HEK293 (cell line): ENCODE measurements around the gene STK16.

ENCODE experiments used
- CTCF ChIA-PET: fragments of 350-600 bp; formaldehyde crosslinking; extraction: SDS; loops from one replicate; lab custom pipeline; 2021; ENCODE audit warnings: antibody characterized with exemption; lab: Yijun Ruan, JAX
- POLR2A ChIA-PET: fragments of 300-600 bp; formaldehyde crosslinking; extraction: SDS; loops from one replicate; lab custom pipeline; 2020; ENCODE audit warnings: antibody characterized with exemption, inconsistent platforms; lab: Yijun Ruan, JAX
- H3K27ac ChIP-seq: fragments of 200-500 bp; sonication (Bioruptor generic); 2 replicates; pipeline ENCODE4 v1.5.1; 2014; ENCODE audit warnings: low read depth, low read length, control low read depth, inconsistent platforms; ENCODE audit errors: extremely low read depth
- H3K36me3 ChIP-seq, 2 experiments: fragments of 200-500 bp in 1 of 2; sonication (Bioruptor generic) in 1 of 2; 1 replicate in 1 of 2; 2 replicates in 1 of 2; pipeline ENCODE4 v1.5.1; 2014 to 2017; ENCODE audit warnings: inconsistent platforms in 2 of 2, low read length in 2 of 2; ENCODE audit not compliant: control insufficient read depth in 2 of 2, insufficient read depth in 1 of 2
- H3K4me1 ChIP-seq: fragments of 200-500 bp; sonication (Bioruptor generic); 2 replicates; pipeline ENCODE4 v1.5.1; 2014; ENCODE audit warnings: mild to moderate bottlenecking, low read length, inconsistent platforms; ENCODE audit not compliant: control insufficient read depth, insufficient read depth
- H3K4me3 ChIP-seq: 2 replicates; pipeline ENCODE4 v1.5.1; 2011; ENCODE audit warnings: low read depth, mild to moderate bottlenecking, control low read depth, low read length, moderate library complexity
- H3K9me3 ChIP-seq: fragments of 200-500 bp; sonication (Bioruptor generic); 2 replicates; pipeline ENCODE4 v1.5.1; 2014; ENCODE audit warnings: low read depth, low read length, inconsistent platforms; ENCODE audit not compliant: control insufficient read depth, insufficient read depth
- GLI2 ChIP-seq: fragments of 450-650 bp; formaldehyde crosslinking; IDR thresholded peaks from 2 replicates; pipeline ENCODE4; 2017; ENCODE audit warnings: missing biosample characterization, missing genetic modification characterization, low read depth, borderline replicate concordance
- KLF16 ChIP-seq: fragments of 450-650 bp; formaldehyde crosslinking; IDR thresholded peaks from 2 replicates; pipeline ENCODE4 v1.5.1; 2017; ENCODE audit warnings: missing biosample characterization, missing genetic modification characterization
- ZBTB48 ChIP-seq: fragments of 450-650 bp; formaldehyde crosslinking; IDR thresholded peaks from 2 replicates; pipeline ENCODE4 v1.5.1; 2016; ENCODE audit warnings: missing biosample characterization, missing genetic modification characterization
- ZBTB7A ChIP-seq: fragments of 450-650 bp; formaldehyde crosslinking; IDR thresholded peaks from 2 replicates; pipeline ENCODE4 v1.5.1; 2016; ENCODE audit warnings: low read depth, missing biosample characterization, missing genetic modification characterization
- ZNF600 ChIP-seq: fragments of 450-650 bp; formaldehyde crosslinking; IDR thresholded peaks from 2 replicates; pipeline ENCODE4 v1.5.1; 2016; ENCODE audit warnings: missing biosample characterization, missing genetic modification characterization
- ZNF76 ChIP-seq: fragments of 450-650 bp; formaldehyde crosslinking; IDR thresholded peaks from 2 replicates; pipeline ENCODE4; 2016; ENCODE audit warnings: low read depth, missing biosample characterization, missing genetic modification characterization, borderline replicate concordance
- ZNF776 ChIP-seq: fragments of 450-650 bp; formaldehyde crosslinking; IDR thresholded peaks from 2 replicates; pipeline ENCODE4 v1.5.0; 2017; ENCODE audit warnings: missing biosample characterization, missing genetic modification characterization, borderline replicate concordance
- ZNF830 ChIP-seq: fragments of 450-650 bp; IDR thresholded peaks from 2 replicates; pipeline ENCODE4 v1.5.0; 2018; ENCODE audit warnings: missing biosample characterization, missing genetic modification characterization, low read depth, mild to moderate bottlenecking, moderate library complexity
- TF ChIP-seq, protein P1 (sequence below): fragments of 450-650 bp; formaldehyde crosslinking; conservative IDR thresholded peaks from 2 replicates; pipeline ENCODE4 v1.5.1; 2016; ENCODE audit warnings: low read depth, missing biosample characterization, missing genetic modification characterization
- TF ChIP-seq, protein P2 (sequence below): fragments of 450-650 bp; formaldehyde crosslinking; IDR thresholded peaks from 2 replicates; pipeline ENCODE4 v1.5.1; 2016; ENCODE audit warnings: missing biosample characterization, missing genetic modification characterization
- TF ChIP-seq, protein P3 (sequence below): fragments of 450-650 bp; formaldehyde crosslinking; IDR thresholded peaks from 2 replicates; pipeline ENCODE4 v1.5.1; 2016; ENCODE audit warnings: missing biosample characterization, missing genetic modification characterization
- TF ChIP-seq, protein P4 (sequence below): fragments of 450-650 bp; formaldehyde crosslinking; IDR thresholded peaks from 2 replicates; pipeline ENCODE4 v1.5.1; 2016; ENCODE audit warnings: missing biosample characterization, missing genetic modification characterization, borderline replicate concordance
- TF ChIP-seq, protein P5 (sequence below): fragments of 450-650 bp; formaldehyde crosslinking; IDR thresholded peaks from 2 replicates; pipeline ENCODE4 v1.5.1; 2016; ENCODE audit warnings: missing biosample characterization, missing genetic modification characterization

Gene STK16

DNA sequence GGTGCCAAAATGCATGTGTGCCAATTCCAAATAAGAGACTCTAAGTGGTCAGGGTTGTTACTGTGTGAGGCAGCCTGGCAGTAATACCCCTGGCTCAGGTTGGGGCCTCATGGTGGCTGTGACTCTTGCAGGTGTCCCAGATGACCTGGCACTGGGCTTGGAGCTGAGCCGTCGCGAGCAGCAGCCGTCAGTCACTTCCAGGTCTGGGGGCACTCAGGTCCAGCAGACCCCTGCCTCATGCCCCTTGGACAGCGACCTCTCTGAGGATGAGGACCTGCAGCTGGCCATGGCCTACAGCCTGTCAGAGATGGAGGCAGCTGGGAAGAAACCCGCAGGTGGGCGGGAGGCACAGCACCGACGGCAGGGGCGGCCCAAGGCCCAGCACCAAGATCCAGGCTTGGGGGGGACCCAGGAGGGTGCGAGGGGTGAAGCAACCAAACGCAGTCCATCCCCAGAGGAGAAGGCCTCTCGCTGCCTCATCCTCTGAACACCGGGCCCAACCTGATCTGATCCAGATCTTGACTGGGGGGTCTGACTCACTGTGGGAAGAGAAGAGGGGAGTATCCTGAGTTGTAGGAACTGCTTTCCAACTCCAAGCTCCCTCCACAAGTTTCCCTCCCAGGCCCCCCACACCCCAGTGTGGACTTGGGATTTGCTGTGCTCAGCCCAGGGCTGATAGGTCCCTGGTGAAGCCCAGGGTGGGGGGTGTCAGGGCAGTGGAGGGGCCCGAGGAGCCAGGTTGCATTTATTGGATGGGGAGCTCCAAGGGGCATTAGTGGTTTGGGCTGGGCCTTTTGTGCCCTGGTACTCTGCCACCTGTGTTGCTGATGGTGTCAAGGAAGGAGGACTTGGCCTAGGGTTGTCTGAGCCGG lies 39.5 kb downstream of the STK16 start (continued):
- TF ChIP-seq, protein P1, sequence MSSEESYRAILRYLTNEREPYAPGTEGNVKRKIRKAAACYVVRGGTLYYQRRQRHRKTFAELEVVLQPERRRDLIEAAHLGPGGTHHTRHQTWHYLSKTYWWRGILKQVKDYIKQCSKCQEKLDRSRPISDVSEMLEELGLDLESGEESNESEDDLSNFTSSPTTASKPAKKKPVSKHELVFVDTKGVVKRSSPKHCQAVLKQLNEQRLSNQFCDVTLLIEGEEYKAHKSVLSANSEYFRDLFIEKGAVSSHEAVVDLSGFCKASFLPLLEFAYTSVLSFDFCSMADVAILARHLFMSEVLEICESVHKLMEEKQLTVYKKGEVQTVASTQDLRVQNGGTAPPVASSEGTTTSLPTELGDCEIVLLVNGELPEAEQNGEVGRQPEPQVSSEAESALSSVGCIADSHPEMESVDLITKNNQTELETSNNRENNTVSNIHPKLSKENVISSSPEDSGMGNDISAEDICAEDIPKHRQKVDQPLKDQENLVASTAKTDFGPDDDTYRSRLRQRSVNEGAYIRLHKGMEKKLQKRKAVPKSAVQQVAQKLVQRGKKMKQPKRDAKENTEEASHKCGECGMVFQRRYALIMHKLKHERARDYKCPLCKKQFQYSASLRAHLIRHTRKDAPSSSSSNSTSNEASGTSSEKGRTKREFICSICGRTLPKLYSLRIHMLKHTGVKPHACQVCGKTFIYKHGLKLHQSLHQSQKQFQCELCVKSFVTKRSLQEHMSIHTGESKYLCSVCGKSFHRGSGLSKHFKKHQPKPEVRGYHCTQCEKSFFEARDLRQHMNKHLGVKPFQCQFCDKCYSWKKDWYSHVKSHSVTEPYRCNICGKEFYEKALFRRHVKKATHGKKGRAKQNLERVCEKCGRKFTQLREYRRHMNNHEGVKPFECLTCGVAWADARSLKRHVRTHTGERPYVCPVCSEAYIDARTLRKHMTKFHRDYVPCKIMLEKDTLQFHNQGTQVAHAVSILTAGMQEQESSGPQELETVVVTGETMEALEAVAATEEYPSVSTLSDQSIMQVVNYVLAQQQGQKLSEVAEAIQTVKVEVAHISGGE (tag by site-specific recombination), result no peak
- TF ChIP-seq ZNF76 (tag by site-specific recombination) (no peak), KLF16 (no peak)

DNA sequence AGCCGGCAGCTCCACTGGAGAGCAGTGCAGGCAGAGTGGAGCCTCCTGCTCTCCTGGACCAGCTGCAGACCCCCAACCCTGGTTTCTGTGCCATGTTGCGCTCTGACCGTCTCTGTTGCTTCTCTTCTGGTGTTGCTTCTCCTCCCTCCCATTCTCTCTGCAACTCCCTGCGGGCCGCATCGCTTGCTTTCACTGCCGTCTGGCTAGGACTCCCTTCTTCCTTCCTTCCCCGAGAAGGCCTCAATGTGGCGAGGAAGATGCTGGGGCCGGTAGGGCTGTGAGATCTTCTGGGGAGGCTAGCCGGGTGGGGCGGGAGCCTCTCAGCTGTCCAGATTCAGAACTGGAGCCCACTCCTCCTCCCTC lies 40.1 kb downstream of the STK16 start:
- peaks cover 0 to 62% of the 10 kb centered on the region in 2 experiments; a peak in 1 of 3 replicates for H3K36me3 ChIP-seq
- H3K27ac ChIP-seq, result no peak overlapping the region
- no peaks in the 10 kb centered on the region for H3K4me1 ChIP-seq
- TF ChIP-seq GLI2 (tag by site-specific recombination) (no peak), ZBTB7A (tag by site-specific recombination) (no peak), ZBTB48 (tag by site-specific recombination) (no peak), ZNF600 (tag by site-specific recombination) (no peak), ZNF776 (tag by site-specific recombination) (no peak), ZNF830 (tag by site-specific recombination) (no peak)
- TF ChIP-seq, protein P2, sequence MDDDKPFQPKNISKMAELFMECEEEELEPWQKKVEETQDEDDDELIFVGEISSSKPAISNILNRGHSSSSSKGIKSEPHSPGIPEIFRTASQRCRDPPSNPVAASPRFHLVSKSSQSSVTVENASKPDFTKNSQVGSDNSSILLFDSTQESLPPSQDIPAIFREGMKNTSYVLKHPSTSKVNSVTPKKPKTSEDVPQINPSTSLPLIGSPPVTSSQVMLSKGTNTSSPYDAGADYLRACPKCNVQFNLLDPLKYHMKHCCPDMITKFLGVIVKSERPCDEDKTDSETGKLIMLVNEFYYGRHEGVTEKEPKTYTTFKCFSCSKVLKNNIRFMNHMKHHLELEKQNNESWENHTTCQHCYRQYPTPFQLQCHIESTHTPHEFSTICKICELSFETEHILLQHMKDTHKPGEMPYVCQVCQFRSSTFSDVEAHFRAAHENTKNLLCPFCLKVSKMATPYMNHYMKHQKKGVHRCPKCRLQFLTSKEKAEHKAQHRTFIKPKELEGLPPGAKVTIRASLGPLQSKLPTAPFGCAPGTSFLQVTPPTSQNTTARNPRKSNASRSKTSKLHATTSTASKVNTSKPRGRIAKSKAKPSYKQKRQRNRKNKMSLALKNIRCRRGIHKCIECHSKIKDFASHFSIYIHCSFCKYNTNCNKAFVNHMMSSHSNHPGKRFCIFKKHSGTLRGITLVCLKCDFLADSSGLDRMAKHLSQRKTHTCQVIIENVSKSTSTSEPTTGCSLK (tag by site-specific recombination), result no peak
- TF ChIP-seq, protein P3, sequence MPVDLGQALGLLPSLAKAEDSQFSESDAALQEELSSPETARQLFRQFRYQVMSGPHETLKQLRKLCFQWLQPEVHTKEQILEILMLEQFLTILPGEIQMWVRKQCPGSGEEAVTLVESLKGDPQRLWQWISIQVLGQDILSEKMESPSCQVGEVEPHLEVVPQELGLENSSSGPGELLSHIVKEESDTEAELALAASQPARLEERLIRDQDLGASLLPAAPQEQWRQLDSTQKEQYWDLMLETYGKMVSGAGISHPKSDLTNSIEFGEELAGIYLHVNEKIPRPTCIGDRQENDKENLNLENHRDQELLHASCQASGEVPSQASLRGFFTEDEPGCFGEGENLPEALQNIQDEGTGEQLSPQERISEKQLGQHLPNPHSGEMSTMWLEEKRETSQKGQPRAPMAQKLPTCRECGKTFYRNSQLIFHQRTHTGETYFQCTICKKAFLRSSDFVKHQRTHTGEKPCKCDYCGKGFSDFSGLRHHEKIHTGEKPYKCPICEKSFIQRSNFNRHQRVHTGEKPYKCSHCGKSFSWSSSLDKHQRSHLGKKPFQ (tag by site-specific recombination), result no peak
- TF ChIP-seq, protein P4, sequence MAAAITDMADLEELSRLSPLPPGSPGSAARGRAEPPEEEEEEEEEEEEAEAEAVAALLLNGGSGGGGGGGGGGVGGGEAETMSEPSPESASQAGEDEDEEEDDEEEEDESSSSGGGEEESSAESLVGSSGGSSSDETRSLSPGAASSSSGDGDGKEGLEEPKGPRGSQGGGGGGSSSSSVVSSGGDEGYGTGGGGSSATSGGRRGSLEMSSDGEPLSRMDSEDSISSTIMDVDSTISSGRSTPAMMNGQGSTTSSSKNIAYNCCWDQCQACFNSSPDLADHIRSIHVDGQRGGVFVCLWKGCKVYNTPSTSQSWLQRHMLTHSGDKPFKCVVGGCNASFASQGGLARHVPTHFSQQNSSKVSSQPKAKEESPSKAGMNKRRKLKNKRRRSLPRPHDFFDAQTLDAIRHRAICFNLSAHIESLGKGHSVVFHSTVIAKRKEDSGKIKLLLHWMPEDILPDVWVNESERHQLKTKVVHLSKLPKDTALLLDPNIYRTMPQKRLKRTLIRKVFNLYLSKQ, result no peak
- TF ChIP-seq, protein P5, sequence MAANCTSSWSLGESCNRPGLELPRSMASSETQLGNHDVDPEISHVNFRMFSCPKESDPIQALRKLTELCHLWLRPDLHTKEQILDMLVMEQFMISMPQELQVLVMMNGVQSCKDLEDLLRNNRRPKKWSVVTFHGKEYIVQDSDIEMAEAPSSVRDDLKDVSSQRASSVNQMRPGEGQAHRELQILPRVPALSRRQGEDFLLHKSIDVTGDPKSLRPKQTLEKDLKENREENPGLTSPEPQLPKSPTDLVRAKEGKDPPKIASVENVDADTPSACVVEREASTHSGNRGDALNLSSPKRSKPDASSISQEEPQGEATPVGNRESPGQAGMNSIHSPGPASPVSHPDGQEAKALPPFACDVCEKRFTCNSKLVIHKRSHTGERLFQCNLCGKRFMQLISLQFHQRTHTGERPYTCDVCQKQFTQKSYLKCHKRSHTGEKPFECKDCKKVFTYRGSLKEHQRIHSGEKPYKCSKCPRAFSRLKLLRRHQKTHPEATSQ (tag by site-specific recombination), result no peak
- ChIA-PET CTCF (interaction anchor here (15.0 kb wide), 1 partner anchor 11 kb away, joined by 297 read pairs; no protein-coding TSS in a partner anchor), POLR2A (no interaction called here)
- no peaks in the 10 kb centered on the region for H3K9me3 ChIP-seq
- no peak overlapping the region for H3K4me3 ChIP-seq
